IPS-18c (cell line): ENCODE results near the gene KDSR.

Source experiments
- H3K4me3 ChIP-seq: 2 replicates; pipeline ENCODE4 v1.7.0; 2013; ENCODE audit warnings: low read depth, mild to moderate bottlenecking, low read length, moderate library complexity; ENCODE audit not compliant: insufficient read depth
- H3K9me3 ChIP-seq: one replicate; pipeline ENCODE4 v1.6.1; 2013; ENCODE audit warnings: mild to moderate bottlenecking, low read length, moderate library complexity; ENCODE audit not compliant: control insufficient read depth, insufficient read depth

Gene KDSR

GRCh38 chr18:63331105-63331504, 35.9 kb downstream of the KDSR start:
- Histone ChIP-seq H3K4me3 (no peak overlapping the region), H3K9me3 (peaks cover 2% of the 10 kb centered on the region)

GRCh38 chr18:63329431-63330145, 37.4 kb downstream of the KDSR start:
- H3K9me3 ChIP-seq = peaks cover 2% of the 10 kb centered on the region
- no peak overlapping the region for H3K4me3 ChIP-seq

- peaks cover 2% of the 10 kb centered on the region for H3K9me3 ChIP-seq
- H3K4me3 ChIP-seq = no peak overlapping the region
Measured at GRCh38 chr18:63326011-63326410, 41.0 kb downstream of the KDSR start.

GRCh38 chr18:63325086-63325686, 41.8 kb downstream of the KDSR start:
- H3K9me3 ChIP-seq = peaks cover 2% of the 10 kb centered on the region
- no peak overlapping the region for H3K4me3 ChIP-seq

- H3K4me3 ChIP-seq = no peak overlapping the region
Measured at GRCh38 chr18:63322908-63323634, 43.9 kb downstream of the KDSR start.

GRCh38 chr18:63322206-63322605, 44.8 kb downstream of the KDSR start:
- Histone ChIP-seq H3K4me3 (no peak overlapping the region), H3K9me3 (peaks cover 6% of the 10 kb centered on the region)

More at GRCh38 chr18:63322908-63323634, 43.9 kb downstream of the KDSR start:
- H3K9me3 ChIP-seq = peaks cover 2% of the 10 kb centered on the region

- Histone ChIP-seq H3K4me3 (0 out of 2 replicates have a peak overlapping the region, but pooled peaks have one; percentile 52), H3K9me3 (peaks cover 4% of the 10 kb centered on the region)
Measured at GRCh38 chr18:63321291-63321690, 45.7 kb downstream of the KDSR start.

- H3K9me3 ChIP-seq = peaks cover 4% of the 10 kb centered on the region
Measured at GRCh38 chr18:63320975-63321265, 46.1 kb downstream of the KDSR start.

GRCh38 chr18:63320123-63320974, 46.7 kb downstream of the KDSR start:
- Histone ChIP-seq H3K9me3 (peaks cover 4% of the 10 kb centered on the region), H3K4me3 (peak overlapping the region; percentile 52)

More at GRCh38 chr18:63320975-63321265, 46.1 kb downstream of the KDSR start:
- H3K4me3 ChIP-seq = peak overlapping the region; percentile 52

GRCh38 chr18:63319383-63320122, 47.5 kb downstream of the KDSR start, which contains the start of gene BCL2:
Gene BCL2, minus strand, starts transcription at chr18:63319769.
- peaks cover 4% of the 10 kb centered on the region for H3K9me3 ChIP-seq
- H3K4me3 ChIP-seq = peak within 1 kb of the TSS; percentile 64

GRCh38 chr18:63318889-63319382, 48.1 kb downstream of the KDSR start:
- Histone ChIP-seq H3K9me3 (peaks cover 4% of the 10 kb centered on the region), H3K4me3 (peak overlapping the region; percentile 64)

GRCh38 chr18:63317982-63318888, 48.8 kb downstream of the KDSR start:
- Histone ChIP-seq H3K4me3 (peak overlapping the region; percentile 36), H3K9me3 (peaks cover 4% of the 10 kb centered on the region)

GRCh38 chr18:63317556-63317946, 49.5 kb downstream of the KDSR start:
- peak overlapping the region; percentile 36; the same call in 1 of the 2 replicates for H3K4me3 ChIP-seq

GRCh38 chr18:63316612-63317555, 50.1 kb downstream of the KDSR start:
- Histone ChIP-seq H3K9me3 (peaks cover 4% of the 10 kb centered on the region), H3K4me3 (no peak overlapping the region)

More at GRCh38 chr18:63317556-63317946, 49.5 kb downstream of the KDSR start:
- peaks cover 4% of the 10 kb centered on the region for H3K9me3 ChIP-seq

GRCh38 chr18:63315876-63316275, 51.1 kb downstream of the KDSR start:
- no peak overlapping the region for H3K4me3 ChIP-seq

More at GRCh38 chr18:63315876-63316275, 51.1 kb downstream of the KDSR start:
- peaks cover 4% of the 10 kb centered on the region for H3K9me3 ChIP-seq
